ENCODE data around the gene SCO2.

GRCh38 chr22:50568626-50569025 lies 43.2 kb upstream of the SCO2 start:
- TF ChIP-seq POLR2A (IDR thresholded peaks at IDR 0.05) = no peak
- no peak for TF ChIP-seq CTCF (IDR thresholded peaks at IDR 0.05)

Measured in heart left ventricle (tissue), 13 donors.